Fibroblast of skin of left biceps (primary cell): Measurements from ENCODE around the gene VWDE.
"Not testable (repeated sequence)": the region's sequence is repeated elsewhere in the genome, so short reads cannot be mapped to it uniquely, and the experiment has no call there.

Experiments
- DNase-seq, 2 experiments: peaks; one replicate each; pipeline ENCODE4 v3.0.0-alpha.2; 2013; ENCODE audit warnings: low read depth in 2 of 2

The VWDE gene

GRCh38 chr7:12401538-12402364 is 1.9 kb downstream of the VWDE start:
- DNase-seq: no peak

GRCh38 chr7:12398186-12398585 is 5.5 kb downstream of the VWDE start:
- DNase-seq: no peak

GRCh38 chr7:12397671-12398070 is 6.0 kb downstream of the VWDE start:
- no peak for DNase-seq

GRCh38 chr7:12396670-12397069 is 7.0 kb downstream of the VWDE start:
- DNase-seq: not testable (repeated sequence)

GRCh38 chr7:12391922-12392615 is 11.6 kb downstream of the VWDE start:
- DNase-seq: no peak

GRCh38 chr7:12389089-12389700 is 14.5 kb downstream of the VWDE start:
- peak; percentile 21 to 23 for DNase-seq

- no peak for DNase-seq
These were observed 17.3 kb downstream of the VWDE start for GRCh38 chr7:12386313-12386740.

GRCh38 chr7:12385364-12385786 is 18.3 kb downstream of the VWDE start:
- no peak for DNase-seq

- no peak for DNase-seq
These were observed 20.3 kb downstream of the VWDE start for GRCh38 chr7:12383377-12383776.

- DNase-seq: no peak
These were observed 25.3 kb downstream of the VWDE start for GRCh38 chr7:12378389-12378788.

- no peak for DNase-seq
These were observed 26.3 kb downstream of the VWDE start for GRCh38 chr7:12377406-12377805.

GRCh38 chr7:12373580-12374263 is 29.9 kb downstream of the VWDE start:
- no peak for DNase-seq

GRCh38 chr7:12370249-12370648 is 33.4 kb downstream of the VWDE start:
- DNase-seq: no peak

- DNase-seq: no peak
These were observed 33.9 kb downstream of the VWDE start for GRCh38 chr7:12369756-12370155.

GRCh38 chr7:12369072-12369471 is 34.6 kb downstream of the VWDE start:
- DNase-seq: no peak

GRCh38 chr7:12360948-12361347 is 42.7 kb downstream of the VWDE start:
- no peak for DNase-seq

GRCh38 chr7:12358694-12359093 is 45.0 kb downstream of the VWDE start:
- DNase-seq: no peak

- DNase-seq: no peak
These were observed 46.2 kb downstream of the VWDE start for GRCh38 chr7:12357508-12357907.

- no peak for DNase-seq
These were observed 51.8 kb downstream of the VWDE start for GRCh38 chr7:12351843-12352242.

GRCh38 chr7:12350971-12351370 is 52.7 kb downstream of the VWDE start:
- no peak for DNase-seq

GRCh38 chr7:12337095-12337494 is 66.6 kb downstream of the VWDE start:
- DNase-seq: no peak
